HG03103 (cell line): ENCODE measurements around the gene LRRC10B.

Experiments
- ATAC-seq: cut with Tn5 transposase; IDR thresholded peaks from one replicate; pipeline ENCODE4 v1.9.1; 2021; ENCODE audit warnings: low read depth; ENCODE audit not compliant: unreplicated experiment

Gene LRRC10B

GRCh38 chr11:61486011-61486620, 22.4 kb upstream of the LRRC10B start:
- no peak for ATAC-seq

- no peak for ATAC-seq
Observed at GRCh38 chr11:61486779-61487178, 21.8 kb upstream of the LRRC10B start.

- no peak for ATAC-seq
Observed at GRCh38 chr11:61487342-61488025, 21.1 kb upstream of the LRRC10B start.

- no peak for ATAC-seq
Observed at GRCh38 chr11:61488651-61489291, 19.8 kb upstream of the LRRC10B start.

- no peak for ATAC-seq
Observed at GRCh38 chr11:61489833-61490721, 18.5 kb upstream of the LRRC10B start.

GRCh38 chr11:61491736-61492395, 16.7 kb upstream of the LRRC10B start:
- ATAC-seq = no peak

GRCh38 chr11:61494381-61494961, 14.1 kb upstream of the LRRC10B start:
- ATAC-seq = no peak

- ATAC-seq = no peak
Observed at GRCh38 chr11:61495801-61496601, 12.5 kb upstream of the LRRC10B start.

GRCh38 chr11:61496602-61497400, 11.7 kb upstream of the LRRC10B start:
- no peak for ATAC-seq

- ATAC-seq = no peak
Observed at GRCh38 chr11:61497473-61497872, 11.1 kb upstream of the LRRC10B start.

- ATAC-seq = no peak
Observed at GRCh38 chr11:61497876-61498275, 10.7 kb upstream of the LRRC10B start.

GRCh38 chr11:61498767-61499341, 9.7 kb upstream of the LRRC10B start:
- no peak for ATAC-seq

GRCh38 chr11:61499816-61500491, 8.6 kb upstream of the LRRC10B start:
- ATAC-seq = no peak

- no peak for ATAC-seq
Observed at GRCh38 chr11:61502522-61502921, 6.0 kb upstream of the LRRC10B start.

GRCh38 chr11:61503135-61503770, 5.3 kb upstream of the LRRC10B start:
- ATAC-seq = no peak

GRCh38 chr11:61505106-61505505, 3.4 kb upstream of the LRRC10B start:
- no peak for ATAC-seq

- ATAC-seq = no peak
Observed at GRCh38 chr11:61505640-61506155, 2.9 kb upstream of the LRRC10B start.
